Measurements from ENCODE around the gene TTLL5. TPM values are rescaled to one million over a fixed set of nuclear protein-coding genes. Genes with fewer than 3 reads are reported as not detected.
A peak's percentile ranks its signal among the peaks of the same experiment; 100 is the strongest.

TTLL5 gene
- polyA plus RNA-seq, 3 donors: 4.2 to 7.2 (median 4.7) TPM

- Histone ChIP-seq H3K9ac (ENCODE audit: insufficient read depth, low read length, poor library complexity, severe bottlenecking) (no peak overlapping the region), H2AFZ (ENCODE audit: insufficient read depth, low read depth, low read length, poor library complexity, severe bottlenecking) (no peak overlapping the region), H3K9me3 (replicated peaks in 1 of 2; ENCODE audit: control insufficient read depth in 1 of 2, insufficient read depth in 1 of 2, low read length in 2 of 2) (no peaks in the 10 kb centered on the region), H3K4me3 (replicated peaks in 1 of 3; ENCODE audit: low read depth in 2 of 3, low read length in 3 of 3) (no peak overlapping the region), H3K36me3 (replicated peaks in 1 of 2; ENCODE audit: control insufficient read depth in 1 of 2, insufficient read depth in 2 of 2, low read length in 2 of 2) (no peaks in the 10 kb centered on the region), H3K4me1 (ENCODE audit: control insufficient read depth in 1 of 2, insufficient read depth in 2 of 2, low read length in 2 of 2) (peaks cover 10 to 12% of the 10 kb centered on the region in 2 donors), H3K4me2 (replicated peaks; ENCODE audit: extremely low read depth, low read length, poor library complexity, severe bottlenecking) (no peak overlapping the region), H4K20me1 (ENCODE audit: insufficient read depth, low read length) (no peaks in the 10 kb centered on the region), H3K79me2 (ENCODE audit: insufficient read depth, low read length) (no peaks in the 10 kb centered on the region), H3K27me3 (ENCODE audit: control insufficient read depth in 2 of 2, insufficient read depth in 2 of 2, low read length in 2 of 2) (no peaks in the 10 kb centered on the region), H3K27ac (ENCODE audit: low read depth in 1 of 2, low read length in 2 of 2) (no peak overlapping the region)
- Mint-ChIP-seq H3K4me3 (no peak overlapping the region), H3K9me3 (no peaks in the 10 kb centered on the region), H3K27me3 (ENCODE audit: low read depth in 3 of 3) (peaks cover 0 to 1% (median 0%) of the 10 kb centered on the region in 3 donors), H3K27ac (peak overlapping the region in 1 of 7 donors; percentile 5), H3K36me3 (peaks cover 8 to 13% of the 10 kb centered on the region in 2 donors), H3K4me1 (peaks cover 13% of the 10 kb centered on the region)
- no peak for TF ChIP-seq CTCF (IDR thresholded peaks at IDR 0.05)
- intact Hi-C loops (cut with micrococcal nuclease): no loop called here
- no peak for DNase-seq
- no CpG with 5 or more reads among the region's 3 CpGs for WGBS (ENCODE audit: insufficient coverage)
Observed at GRCh38 chr14:75909630-75910029, 248.6 kb downstream of the TTLL5 start.

DNA sequence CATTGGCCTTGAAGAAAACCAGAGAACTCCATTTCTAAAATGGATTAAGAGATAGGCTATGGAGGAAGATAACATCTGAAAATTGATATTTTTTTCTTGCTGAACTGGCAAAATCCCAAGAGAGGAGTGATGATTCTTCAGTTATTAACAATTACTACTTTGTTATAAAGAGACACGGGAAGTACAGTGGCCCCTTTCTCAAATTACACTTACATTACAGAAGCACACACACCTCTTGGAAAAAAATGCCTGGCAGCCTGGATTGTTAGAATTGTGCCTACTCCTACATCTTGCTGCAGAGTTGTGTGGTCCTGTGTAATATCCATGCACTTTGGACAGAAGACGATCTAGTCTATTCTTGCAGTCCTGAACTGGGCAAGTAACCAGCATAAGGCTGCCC is 249.0 kb downstream of the TTLL5 start:
- intact Hi-C loops (cut with micrococcal nuclease): no loop called here

More for the DNA sequence above, 249.0 kb downstream of the TTLL5 start:
- Mint-ChIP-seq H3K4me1 (peaks cover 9% of the 10 kb centered on the region), H3K9me3 (no peaks in the 10 kb centered on the region), H3K27me3 (ENCODE audit: low read depth in 3 of 3) (peaks cover 0 to 1% (median 0%) of the 10 kb centered on the region in 3 donors), H3K36me3 (peaks cover 8 to 13% of the 10 kb centered on the region in 2 donors), H3K27ac (no peak overlapping the region), H3K4me3 (no peak overlapping the region)
- no peak for DNase-seq
- H3K36me3 ChIP-seq (replicated peaks in 1 of 2; ENCODE audit: control insufficient read depth in 1 of 2, insufficient read depth in 2 of 2, low read length in 2 of 2): no peaks in the 10 kb centered on the region
- no peaks in the 10 kb centered on the region for H3K9me3 ChIP-seq (replicated peaks in 1 of 2; ENCODE audit: control insufficient read depth in 1 of 2, insufficient read depth in 1 of 2, low read length in 2 of 2)
- H3K79me2 ChIP-seq (ENCODE audit: insufficient read depth, low read length): no peaks in the 10 kb centered on the region
- H2AFZ ChIP-seq (ENCODE audit: insufficient read depth, low read depth, low read length, poor library complexity, severe bottlenecking): no peak overlapping the region
- TF ChIP-seq CTCF (IDR thresholded peaks at IDR 0.05): no peak
- no peak overlapping the region for H3K4me3 ChIP-seq (replicated peaks in 1 of 3; ENCODE audit: low read depth in 2 of 3, low read length in 3 of 3)
- H3K27me3 ChIP-seq (ENCODE audit: control insufficient read depth in 2 of 2, insufficient read depth in 2 of 2, low read length in 2 of 2): no peaks in the 10 kb centered on the region
- WGBS (ENCODE audit: insufficient coverage): 100% methylated on average over 1 of the region's 2 CpGs
- H3K4me2 ChIP-seq (replicated peaks; ENCODE audit: extremely low read depth, low read length, poor library complexity, severe bottlenecking): no peak overlapping the region
- no peak overlapping the region for H3K27ac ChIP-seq (ENCODE audit: low read depth in 1 of 2, low read length in 2 of 2)
- H4K20me1 ChIP-seq (ENCODE audit: insufficient read depth, low read length): no peaks in the 10 kb centered on the region
- peaks cover 8 to 9% of the 10 kb centered on the region in 2 donors for H3K4me1 ChIP-seq (ENCODE audit: control insufficient read depth in 1 of 2, insufficient read depth in 2 of 2, low read length in 2 of 2)
- no peak overlapping the region for H3K9ac ChIP-seq (ENCODE audit: insufficient read depth, low read length, poor library complexity, severe bottlenecking)

Measured in CD14-positive monocyte (primary cell).